ENCODE measurements around the gene SLC5A10.

DNA sequence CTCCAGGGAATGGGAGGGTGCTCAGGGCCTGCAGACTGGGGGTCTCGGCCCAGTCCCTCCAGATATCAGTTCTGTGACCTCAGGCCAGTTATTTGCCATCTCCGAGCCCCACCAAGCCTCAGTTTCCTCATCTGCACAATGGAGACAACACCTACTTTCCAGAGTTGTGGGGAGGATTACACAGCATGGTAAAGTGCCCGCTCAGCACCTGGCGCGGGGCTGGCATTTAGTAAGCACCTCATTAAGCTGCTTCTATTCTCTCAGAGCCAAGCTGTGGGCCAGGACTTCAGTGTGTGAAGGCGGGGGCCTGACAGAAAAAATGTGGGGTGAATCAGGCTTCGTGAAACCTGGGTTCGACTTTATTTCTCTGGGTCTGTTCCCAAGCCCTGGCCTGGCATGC is 47.4 kb downstream of the SLC5A10 start:
- no peak for TF ChIP-seq CTCF (optimal IDR thresholded peaks at IDR 0.05 in 1 of 3, IDR thresholded peaks at IDR 0.05 in 1 of 3, conservative IDR thresholded peaks at IDR 0.05 in 1 of 3; ENCODE audit: extremely low read depth in 1 of 3, insufficient read depth in 2 of 3, low read length in 3 of 3)
- no peak for TF ChIP-seq EZH2 (IDR thresholded peaks at IDR 0.05; ENCODE audit: low read length)

All from keratinocyte (primary cell).